GM21576 (cell line): ENCODE data around the gene CC2D2B.

Experiments used
- ATAC-seq: cut with Tn5 transposase; IDR thresholded peaks from one replicate; pipeline ENCODE4 v1.9.1; 2021; ENCODE audit warnings: mild to moderate bottlenecking, moderate library complexity; ENCODE audit not compliant: unreplicated experiment

The CC2D2B gene

DNA sequence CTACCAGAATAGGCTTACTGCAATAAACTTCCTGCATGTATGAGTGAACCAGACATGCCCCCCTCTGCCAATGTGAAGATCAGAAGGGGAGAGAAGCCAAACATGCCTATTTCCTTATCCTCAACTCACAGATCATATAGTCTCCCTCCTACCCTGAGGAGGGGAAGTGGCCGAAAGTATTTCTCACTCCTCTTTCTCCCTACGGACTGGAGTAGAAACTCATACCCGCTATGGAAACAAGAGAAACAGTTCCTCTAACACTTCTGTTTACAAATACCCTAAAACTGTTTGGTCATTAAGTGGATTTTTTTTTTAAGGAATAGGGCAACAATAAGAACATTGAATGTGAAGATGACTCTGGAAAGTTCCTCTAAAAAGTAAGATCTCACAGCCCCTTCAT, 167.0 kb downstream of the CC2D2B start:
- ATAC-seq: no peak

- ATAC-seq: no peak
These were observed 168.2 kb downstream of the CC2D2B start for GRCh38 chr10:96075977-96076376.

DNA sequence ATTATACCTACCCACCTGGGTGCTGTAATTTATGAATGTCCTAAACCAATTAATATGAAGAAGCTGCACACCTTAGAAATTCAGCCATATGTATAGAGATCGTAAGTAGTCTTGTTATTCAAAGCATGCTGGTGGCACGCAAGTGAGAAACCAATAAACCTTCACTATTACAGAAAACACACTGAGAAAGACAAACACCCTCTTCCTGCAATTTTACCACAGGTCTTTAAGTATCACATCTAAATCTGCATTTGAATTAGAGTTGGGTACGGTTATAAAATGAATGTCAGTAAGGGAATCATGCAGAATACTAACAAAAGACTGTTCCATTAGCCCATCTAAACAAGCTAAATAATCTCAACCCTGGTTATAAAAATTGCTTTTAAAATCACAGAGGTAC, 169.4 kb downstream of the CC2D2B start:
- ATAC-seq: no peak

DNA sequence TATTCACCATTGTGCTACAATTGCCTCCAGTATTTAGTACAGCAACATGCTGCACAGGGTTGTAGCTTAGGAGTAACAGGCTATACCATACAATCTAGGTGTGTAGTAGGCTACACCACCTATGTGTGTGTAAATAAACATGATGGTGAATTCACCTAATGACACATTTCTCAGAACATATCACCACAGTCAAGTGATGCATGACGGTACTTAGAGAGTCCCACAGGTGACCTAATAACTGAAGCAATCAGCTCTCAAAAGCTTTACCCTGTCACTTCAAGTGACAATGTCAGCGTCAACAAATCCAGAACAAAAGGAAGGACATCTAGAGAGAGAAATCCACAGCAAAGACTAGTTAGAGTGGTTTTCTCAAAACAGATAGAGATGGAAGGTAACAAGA, 174.4 kb downstream of the CC2D2B start:
- no peak for ATAC-seq
